ENCODE results near the gene ICA1.

Gene ICA1

DNA sequence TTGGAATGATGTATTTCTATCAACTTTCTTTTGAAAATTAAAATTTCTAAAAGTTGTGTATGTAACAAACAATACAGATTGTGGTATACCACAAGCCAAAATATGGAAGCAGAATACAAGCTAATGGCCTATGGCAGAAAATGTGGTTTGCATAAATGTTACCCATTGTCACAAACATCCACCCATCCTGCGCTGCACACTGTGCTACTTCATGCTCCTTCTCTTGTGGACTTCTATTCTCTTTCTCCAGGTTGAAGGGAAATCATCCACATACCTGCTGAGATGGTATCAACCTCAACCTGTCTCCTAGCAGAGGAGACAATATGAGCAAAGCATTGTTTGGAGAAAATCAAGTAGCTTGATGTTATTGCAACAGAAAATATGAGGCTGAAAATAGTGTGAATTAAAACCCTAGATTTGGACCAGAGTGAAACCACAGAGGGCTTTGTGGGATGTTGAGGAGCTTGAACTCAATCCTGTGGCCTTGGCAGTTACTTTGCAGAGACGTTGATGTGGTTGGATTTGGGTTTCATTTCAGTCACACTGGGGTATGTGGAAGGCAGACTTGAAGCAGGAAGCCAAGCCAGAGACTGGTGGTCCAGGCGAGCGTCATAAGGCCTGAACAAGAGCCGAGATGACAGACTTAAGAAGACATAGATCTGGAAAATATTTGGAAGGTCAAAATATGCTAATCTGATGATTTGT is 63.8 kb downstream of the ICA1 start:
- no peak for DNase-seq

DNA sequence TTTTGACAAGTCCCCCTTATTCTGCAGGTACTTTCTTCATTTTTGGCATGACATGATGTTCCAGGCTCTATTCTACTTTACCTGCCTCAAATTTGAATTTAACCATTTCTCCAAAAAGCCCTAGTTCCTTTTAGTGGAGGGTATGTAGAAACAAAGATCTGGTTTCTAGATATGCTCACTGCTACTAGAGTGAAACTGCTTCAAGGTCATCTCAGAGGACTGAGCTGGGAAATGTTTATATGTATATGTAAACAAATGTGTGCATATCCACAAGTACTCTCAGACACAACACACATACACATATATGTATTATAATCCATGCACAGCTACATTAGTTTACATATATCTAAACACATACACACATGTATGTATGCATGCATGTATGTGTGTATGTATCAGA is 69.1 kb downstream of the ICA1 start:
- DNase-seq: no peak

DNA sequence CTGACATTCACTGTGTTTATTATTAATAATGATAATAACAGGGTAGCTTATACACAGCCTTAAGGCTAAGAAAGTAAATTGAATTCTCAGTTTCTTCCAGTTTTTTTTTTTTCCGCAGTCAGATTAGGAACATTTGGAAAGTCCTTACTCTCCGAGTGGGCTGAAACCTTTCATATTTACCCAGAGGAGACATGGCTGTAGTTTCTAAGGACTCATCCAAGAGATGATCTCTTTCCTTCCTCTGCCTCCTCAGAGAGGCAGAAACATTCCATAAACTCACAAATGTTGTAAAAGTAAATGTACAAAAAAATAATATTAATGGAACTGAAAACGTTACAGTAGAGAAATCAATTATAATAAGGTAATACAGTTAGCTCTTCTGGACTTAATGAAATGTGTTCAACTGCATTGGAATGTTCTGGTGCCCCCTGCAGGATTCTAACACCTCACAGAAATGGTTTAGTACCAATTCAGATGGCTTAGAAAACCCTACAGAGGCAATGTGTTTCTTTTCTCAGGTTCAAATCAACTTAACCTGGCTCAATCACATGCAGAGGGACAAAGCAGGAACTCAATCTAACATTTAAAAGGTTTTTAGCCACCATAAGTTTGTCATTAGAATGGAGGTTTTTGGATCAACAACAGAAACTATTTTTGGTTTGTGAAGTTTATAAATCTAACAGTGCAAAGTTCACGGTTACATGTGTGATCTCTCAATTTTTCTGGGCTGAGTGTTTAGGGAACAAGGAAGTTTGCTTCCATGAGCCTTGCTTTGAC is 71.7 kb downstream of the ICA1 start:
- DNase-seq: peak; percentile 28

DNA sequence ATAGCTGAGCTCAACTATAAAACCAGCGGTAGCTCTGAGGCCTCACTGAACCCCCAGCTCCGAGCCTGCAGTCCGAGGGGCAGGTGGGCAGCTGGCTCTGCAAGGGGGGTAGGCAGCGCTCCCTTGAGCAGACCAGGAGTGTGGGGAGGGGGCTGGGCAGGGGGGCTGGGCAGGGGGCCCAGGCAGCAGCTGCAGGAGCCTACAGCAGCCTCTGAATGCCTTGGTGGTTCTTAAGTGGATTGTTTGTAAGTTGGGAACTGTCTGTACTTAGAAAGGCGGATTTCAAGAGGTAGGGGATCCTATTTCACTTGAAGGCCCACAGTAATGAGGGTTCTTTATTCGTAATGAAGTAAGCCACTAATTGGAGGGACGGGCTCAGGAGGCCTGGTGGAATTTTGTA is 72.3 kb downstream of the ICA1 start:
- no peak for DNase-seq

DNA sequence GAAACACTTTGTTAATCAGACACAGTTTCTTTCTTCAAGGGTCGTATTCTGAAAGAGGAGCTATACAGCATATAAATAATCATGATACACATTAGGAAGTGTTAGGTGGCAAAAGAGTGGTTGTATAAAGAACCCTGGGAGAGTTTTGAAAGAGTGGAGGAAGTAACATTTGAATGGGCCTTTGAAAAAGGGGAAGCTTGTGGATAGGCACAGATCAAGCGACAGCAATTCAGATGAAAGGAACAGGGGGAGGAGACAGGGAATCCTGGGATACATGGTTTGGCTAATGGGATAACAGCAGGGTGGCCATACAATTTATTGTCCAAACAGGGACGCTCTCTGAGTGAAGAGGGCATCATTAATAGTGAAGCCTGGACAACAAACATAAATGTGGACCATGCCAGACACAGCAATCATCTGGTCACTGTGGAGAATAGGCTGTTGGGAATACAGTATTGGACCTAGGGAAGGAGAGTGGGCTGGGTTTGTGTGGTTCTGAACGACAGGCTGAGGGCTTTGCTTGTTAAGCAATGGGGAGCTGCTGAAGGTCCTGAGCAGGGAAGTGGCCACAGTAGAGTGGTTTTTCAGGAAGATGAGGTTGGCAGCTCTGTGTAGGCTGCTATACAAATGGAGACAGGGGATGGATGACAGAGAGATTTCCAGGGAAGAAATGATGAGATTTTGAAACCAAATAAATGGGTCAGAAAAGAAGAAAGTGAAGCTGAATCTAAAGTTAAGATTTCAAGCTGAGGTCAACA is 75.9 kb downstream of the ICA1 start:
- no peak for DNase-seq

DNA sequence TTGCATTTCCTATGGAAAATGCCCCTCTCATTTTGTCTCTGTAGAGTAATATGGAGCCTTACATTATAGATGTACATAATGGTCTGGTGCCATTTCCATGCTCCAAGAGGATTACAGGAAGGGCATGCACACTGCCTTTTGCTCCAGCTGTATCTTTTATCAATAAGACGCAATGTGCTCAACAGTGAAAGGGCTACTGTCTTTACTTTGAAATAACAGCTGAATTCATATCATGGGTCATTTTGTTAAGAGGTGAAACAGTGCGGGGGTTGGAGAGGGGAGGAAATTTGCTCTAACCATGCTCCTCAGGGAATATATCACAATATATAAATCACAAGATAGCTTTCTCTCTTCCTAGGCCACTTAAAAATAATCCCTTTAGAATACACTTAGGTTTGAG is 77.7 kb downstream of the ICA1 start:
- DNase-seq: no peak

DNA sequence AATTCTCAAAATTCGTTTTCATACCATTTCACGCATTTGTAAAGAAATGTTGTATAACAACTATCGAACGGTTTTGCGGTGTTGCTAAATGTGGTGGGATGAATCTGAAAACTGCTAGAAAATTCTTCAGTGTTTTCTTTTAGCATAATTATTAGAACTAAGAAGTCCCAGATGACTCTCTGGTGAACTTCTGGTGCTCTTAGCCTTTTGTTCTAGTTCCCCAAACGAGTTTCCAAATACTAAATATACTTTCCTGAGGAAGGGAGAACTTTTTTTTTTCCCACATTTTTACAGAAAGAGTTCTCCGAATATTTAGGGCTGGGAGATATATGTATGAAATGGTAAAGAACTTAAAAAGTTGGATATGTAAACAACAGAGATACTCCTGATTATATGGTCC is 82.5 kb downstream of the ICA1 start:
- DNase-seq: no peak

DNA sequence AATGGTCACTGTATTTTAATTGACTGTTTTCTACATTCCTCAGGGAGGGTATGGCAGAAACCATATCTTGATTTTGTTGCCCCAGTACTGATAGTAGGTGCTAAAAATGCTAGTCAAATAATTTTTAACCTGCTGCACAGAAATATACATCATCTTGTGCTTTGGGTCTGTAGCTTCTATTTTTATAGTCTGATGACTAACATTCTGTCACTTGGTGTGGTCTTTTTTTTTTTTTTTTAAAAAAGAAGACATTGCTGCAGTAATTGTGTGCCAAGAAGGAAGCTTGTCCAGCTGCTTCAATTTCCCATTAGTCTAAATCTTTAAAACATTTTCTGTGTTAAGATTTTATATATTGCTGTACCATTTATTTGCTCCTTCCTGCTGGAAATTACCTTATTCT is 83.6 kb downstream of the ICA1 start:
- no peak for DNase-seq

DNA sequence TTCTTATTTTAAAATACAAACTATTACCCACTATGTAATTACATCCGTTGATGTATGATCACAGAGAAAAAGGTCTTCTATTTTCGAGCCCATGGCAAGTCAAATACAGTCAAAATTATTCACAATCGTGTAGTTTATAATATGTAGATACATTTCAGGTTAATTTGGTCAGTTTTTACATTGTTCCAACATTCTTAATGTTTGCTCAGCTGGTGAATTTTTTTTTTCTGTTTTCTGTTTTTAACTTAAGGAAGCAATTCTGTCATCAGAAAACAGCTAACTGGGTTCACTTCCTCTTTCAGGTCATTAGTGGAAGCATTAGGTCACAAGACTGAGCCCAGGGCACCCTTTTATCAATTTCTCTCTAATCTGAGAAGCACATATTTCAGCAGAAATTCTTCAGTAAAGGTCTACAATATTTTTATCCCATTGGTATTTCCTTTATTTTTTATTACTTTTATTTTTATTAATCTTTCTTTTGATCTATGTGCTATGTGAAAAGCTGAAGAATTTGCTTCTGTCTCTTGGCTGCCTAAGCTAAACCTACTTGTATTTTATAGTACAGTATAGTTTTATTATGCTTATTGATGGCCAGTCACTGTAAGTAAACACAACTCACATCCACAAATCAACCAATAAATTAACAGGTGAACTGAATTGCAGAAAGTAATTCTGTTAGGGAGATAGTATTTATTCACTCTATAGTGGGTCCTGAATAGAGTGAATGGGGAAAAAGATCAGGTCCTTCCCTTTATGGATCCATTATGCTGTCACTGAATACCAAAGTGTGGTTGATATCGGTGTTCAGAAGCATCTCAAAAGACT is 84.6 kb downstream of the ICA1 start:
- DNase-seq: no peak

DNA sequence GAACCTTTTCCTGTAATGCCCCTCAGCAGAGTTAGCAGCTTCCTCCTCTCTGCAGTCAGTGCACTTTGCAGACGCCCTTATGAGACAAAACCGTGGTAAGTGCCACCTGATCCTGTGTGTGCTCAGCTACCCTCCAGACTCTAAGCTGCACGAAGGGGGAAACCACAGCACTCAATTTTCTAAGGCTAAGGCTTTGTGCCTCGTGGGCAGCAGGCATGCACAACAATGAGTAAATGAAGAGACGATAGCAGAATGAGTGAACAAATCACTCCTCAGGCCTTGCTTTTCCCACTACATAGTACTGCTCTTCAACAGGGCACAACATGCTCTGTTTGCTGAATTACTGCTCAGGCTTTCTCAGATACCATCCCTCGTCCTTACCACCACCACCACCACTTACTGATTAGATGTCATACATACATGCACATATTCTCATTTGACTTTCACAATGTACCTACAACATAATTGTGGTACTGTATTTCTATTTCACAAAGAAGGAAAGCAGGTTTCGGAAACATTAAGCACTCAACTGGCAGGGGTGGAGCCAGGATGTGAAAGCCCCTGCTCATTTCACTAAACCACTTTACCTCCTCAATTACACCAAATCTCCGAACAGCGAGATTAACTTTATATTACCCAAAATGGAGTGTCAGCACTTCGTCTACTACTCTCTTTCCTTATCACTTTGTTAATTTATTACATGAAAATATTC is 85.4 kb downstream of the ICA1 start:
- DNase-seq: no peak

DNA sequence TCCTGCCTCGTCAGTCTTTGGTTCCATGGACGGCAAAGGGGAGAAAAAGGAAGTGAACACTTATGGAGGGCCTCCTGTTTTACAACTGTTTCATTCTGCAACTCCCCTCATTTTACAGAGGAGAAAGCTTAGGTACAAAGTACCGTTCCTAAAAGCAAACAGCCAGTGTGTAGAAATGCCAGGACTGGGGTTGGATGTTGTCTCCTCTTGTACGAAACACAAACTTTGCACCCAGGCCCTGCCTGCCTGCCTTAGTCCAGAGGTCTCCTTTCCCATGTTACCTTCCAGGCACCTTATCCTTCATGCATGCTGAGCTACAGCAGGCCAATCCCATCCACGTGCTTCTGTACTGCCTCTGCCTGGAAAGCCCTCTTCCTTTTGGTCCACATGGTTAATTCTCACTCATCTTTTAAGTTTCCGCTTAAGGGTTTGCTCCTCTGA is 86.0 kb downstream of the ICA1 start:
- no peak for DNase-seq

DNA sequence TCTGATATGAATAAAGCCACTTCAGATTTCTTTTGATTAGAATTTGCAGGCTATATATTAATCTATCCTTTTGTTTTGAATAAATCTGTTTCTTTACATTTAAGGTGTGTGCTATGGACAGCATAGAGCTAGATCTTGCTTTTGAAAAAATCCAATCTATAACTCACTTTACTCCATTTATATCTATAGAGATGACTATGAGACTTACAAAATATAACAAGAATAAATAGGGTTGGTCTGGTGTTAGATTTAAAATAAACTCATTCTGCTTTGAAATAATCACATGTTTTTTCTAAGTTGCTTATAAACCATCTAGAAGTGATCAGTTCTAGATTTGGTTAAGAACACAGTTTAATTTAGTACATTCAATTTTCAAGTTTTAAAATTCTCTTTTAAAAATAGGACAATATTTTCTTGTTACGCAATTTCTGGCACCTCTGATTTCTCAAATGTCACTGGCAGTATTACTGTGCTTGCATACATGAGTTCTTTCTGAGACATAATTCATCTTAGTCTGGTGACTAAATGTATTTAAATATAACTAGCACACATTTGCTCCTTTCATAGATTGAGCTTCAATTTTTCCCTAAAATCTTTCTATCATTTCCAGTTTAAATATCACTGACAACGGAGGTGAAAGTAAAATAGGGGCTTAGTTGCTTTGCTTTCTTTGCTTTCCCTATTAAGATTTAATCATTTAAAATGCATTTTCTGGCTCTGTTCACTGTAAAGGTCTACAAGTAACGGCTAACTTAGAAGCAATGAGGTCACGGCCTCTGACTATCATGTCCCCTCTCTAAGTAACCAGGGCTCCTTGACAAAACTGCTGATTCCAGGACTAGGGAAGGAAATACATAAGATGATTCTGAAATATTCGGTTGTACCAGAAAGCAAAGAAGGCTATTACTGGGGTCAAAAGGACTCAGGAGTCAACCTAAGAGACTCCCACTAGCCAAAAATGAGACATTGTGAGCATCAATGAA is 89.3 kb downstream of the ICA1 start:
- no peak for DNase-seq

DNA sequence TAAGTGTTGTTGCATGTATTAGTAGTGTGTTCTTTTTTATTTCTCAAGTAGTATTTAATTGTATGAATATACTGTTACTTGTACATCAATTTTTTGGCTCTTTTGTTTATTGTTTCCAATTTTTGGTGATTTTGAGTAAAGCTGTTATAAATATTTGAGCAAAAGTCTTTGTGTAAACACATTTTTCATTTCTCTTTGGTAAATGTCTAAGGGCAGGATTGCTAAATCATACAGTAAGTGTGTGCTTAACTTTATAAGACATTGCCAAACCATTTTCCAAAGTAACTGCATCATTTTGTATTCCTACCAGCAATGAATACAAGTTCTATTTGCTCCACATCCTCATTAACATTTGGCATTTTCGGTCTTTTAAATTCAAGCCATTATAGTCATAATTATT is 92.8 kb downstream of the ICA1 start:
- DNase-seq: no peak

DNA sequence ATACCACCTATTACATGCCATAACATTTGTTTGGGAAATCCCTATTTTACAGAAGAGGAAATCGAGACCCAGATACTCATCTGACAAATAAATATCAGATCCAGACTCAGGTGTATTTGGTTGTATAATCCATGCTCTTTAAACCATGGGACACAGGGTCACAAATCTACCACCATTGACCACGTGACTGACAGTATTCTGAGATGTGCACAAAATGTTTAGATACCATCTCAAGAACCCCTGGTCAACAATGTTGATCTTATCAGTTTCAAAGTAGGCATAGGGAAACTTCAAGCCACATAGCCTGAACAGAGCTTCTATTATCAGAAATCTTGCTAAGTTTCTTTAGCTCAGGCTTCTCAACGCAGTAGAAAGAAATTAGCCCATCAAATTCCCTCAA is 93.6 kb downstream of the ICA1 start:
- no peak for DNase-seq

DNA sequence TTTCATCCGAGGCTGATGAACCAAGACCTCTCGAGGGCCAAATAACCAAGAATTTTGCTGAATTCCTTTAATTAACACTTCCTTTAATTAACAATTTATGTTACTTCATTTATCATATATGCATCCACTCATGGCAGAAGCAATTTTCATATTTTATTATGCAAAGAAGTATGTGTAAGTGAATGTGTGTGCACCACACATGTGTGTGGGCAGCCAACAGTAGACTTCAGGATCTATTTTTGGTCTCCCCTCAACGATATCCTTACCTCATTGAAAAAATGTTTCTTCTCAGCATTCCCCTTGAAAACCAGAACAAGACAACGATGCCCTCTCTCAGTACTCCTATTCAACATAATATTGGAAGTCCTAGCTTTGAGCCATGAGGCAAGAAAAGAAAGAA is 96.8 kb downstream of the ICA1 start:
- no peak for DNase-seq

DNA sequence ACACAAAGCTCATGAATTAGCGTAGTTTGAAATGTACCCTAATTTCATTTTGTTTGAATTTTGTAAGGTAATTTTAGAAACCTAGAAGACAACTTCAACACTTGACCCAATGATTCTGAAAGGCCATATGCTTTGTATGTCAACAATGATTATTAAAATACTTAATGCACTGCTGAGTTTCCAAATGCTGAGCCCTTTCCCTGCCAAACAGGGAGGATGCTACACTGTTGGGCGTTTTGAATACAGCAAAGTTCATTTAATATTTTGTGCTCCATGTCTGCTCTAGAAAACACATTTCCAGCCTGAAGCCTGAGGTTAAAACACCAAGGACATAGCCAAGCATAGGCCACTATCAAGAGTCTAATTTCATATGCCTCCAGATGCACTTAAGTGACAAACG is 99.8 kb downstream of the ICA1 start:
- no peak for DNase-seq

DNA sequence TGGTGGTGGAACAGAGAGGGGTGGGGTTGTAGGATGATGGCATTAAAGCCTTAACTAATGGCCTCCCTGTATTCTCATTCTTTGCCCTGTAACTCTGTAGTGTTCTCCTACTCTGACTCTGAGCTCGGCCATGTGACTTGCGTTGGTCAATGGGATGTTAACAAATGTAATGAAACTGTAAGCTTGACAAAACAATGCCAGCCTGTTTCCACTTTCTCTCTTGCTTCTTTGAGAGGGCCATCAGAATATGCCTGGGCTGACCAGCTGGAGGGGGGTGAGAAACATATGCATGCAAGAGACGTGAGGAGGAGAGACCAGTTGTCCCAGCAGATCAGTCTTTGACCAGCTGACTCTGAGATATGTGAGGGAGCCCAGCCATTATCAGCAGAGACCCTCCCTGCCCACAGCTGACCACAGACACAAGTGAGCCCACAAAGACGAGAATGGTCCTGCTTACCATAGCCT is 100.6 kb downstream of the ICA1 start:
- no peak for DNase-seq

DNA sequence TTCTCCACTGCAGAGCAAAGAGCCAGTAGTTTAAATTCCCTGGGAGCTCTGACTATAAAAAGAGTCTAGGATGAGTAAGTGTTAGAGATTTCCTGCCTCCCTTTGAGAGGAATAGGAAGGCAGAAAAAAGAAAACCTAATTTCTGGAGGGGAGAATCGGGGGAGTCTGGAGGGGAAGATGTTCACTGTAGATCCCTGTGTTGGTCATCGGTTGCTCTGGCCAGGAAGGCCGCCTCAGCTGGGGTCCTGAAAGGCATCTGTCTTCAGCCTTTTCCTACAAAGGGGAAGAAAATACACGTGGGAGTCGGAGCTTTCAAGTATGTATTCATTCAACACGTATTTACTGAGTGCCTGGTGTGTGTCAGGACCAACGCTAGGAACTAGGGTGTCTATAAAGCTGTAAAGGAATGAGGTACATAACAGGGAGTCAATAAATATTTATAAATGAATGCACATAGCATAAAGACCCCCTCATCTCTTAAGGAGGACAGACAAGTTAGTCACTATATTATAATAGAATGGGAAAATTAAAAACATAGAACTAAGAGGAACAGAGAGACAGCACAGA is 101.1 kb downstream of the ICA1 start:
- DNase-seq: no peak

DNA sequence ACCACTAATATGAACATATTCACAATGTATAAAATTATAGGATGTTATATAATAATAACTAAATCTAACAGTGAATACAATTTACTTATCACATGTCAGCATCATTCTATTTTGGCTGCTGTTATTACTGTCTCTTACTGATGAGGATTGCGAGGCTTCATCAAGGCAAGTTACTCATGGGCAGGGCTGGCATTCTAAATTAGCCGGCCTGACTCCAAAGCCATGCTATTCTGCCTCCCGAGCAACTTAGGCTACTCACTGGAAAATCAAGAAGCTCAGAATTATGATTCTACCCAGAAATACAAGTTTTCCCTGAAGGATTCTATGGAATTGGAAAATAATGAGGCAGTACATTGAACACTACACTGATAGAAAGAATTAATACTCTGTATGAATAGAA is 101.7 kb downstream of the ICA1 start:
- DNase-seq: no peak

DNA sequence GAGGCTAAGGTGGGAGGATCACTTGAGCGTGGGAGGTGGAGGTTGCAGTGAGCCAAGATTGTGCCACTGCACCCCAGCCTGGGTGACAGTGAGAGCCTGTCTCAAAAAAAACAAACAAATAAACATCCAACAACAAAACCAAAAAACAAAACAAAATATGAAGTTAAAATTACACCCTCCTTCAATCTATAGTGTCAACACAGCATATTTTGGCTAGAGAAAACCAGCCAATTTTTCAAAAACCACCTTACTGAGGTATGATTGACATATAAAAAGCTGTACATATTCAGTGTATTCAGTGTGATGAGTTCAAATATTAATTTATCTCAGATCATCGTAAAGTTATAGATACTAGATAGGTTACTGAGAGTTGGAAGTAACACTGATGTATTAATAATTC is 102.4 kb downstream of the ICA1 start:
- no peak for DNase-seq

DNA sequence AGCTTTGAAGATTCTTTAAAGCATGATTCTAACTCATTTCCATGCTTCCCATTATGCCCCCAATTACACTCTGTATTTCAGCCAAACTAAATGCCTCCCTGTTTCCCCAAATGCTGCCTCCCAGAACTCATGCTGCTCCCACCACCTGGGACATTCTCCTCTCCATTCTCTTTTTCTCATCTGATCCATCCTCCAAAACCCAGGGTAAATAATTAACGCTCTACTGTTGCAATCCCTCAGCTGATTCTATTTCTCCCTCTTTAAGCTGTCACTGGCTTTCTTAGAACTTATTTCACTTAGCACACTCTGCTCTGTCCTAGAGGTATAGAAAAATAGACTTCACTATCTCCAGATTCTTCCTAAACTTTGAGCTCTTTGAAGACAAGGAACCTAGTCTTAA is 104.7 kb downstream of the ICA1 start:
- no peak for DNase-seq

Data from amniotic stem cell (primary cell).